GM21423 (cell line): ENCODE results near the gene KRT79.

Experiments used
- ATAC-seq: cut with Tn5 transposase; IDR thresholded peaks from one replicate; pipeline ENCODE4 v1.9.1; 2021; ENCODE audit warnings: mild to moderate bottlenecking, moderate library complexity; ENCODE audit not compliant: unreplicated experiment

The KRT79 gene

GRCh38 chr12:52820521-52820920 is 13.6 kb downstream of the KRT79 start:
- no peak for ATAC-seq

- no peak for ATAC-seq
Observed at GRCh38 chr12:52819731-52820510, 14.2 kb downstream of the KRT79 start.

- ATAC-seq, result no peak
Observed at GRCh38 chr12:52818887-52819420, 15.2 kb downstream of the KRT79 start.

GRCh38 chr12:52818388-52818787 is 15.7 kb downstream of the KRT79 start:
- no peak for ATAC-seq

- no peak for ATAC-seq
Observed at GRCh38 chr12:52817699-52818238, 16.3 kb downstream of the KRT79 start.

GRCh38 chr12:52817003-52817698 is 17.0 kb downstream of the KRT79 start:
- ATAC-seq, result no peak

- ATAC-seq, result no peak
Observed at GRCh38 chr12:52815676-52816588, 18.2 kb downstream of the KRT79 start.

GRCh38 chr12:52815161-52815560 is 18.9 kb downstream of the KRT79 start:
- no peak for ATAC-seq

- ATAC-seq, result no peak
Observed at GRCh38 chr12:52814710-52815155, 19.4 kb downstream of the KRT79 start.

GRCh38 chr12:52813885-52814709 is 20.0 kb downstream of the KRT79 start, which contains the start of gene KRT4:
Gene KRT4, minus strand, starts transcription at chr12:52814116. Its CDS starts 58 bp downstream, at chr12:52814058.
- ATAC-seq, result no peak

- no peak for ATAC-seq
Observed at GRCh38 chr12:52813203-52813819, 20.8 kb downstream of the KRT79 start.

GRCh38 chr12:52812749-52813148 is 21.4 kb downstream of the KRT79 start:
- ATAC-seq, result no peak

- no peak for ATAC-seq
Observed at GRCh38 chr12:52812073-52812400, 22.1 kb downstream of the KRT79 start.

GRCh38 chr12:52811191-52812072 is 22.7 kb downstream of the KRT79 start:
- ATAC-seq, result no peak

GRCh38 chr12:52810554-52810953 is 23.6 kb downstream of the KRT79 start:
- no peak for ATAC-seq

- no peak for ATAC-seq
Observed at GRCh38 chr12:52809166-52809565, 24.9 kb downstream of the KRT79 start.

- ATAC-seq, result no peak
Observed at GRCh38 chr12:52808573-52809160, 25.4 kb downstream of the KRT79 start.
